HepG2 (cell line): ENCODE data around the gene SRRM3. TPM values are rescaled to one million over a fixed set of nuclear protein-coding genes. Genes with fewer than 3 reads are reported as not detected.

Experiments used
- AFF4 ChIP-seq: sonication (generic); formaldehyde crosslinking; IDR thresholded peaks from 2 replicates; pipeline ENCODE4 v1.4.0; 2020; ENCODE audit warnings: missing genetic modification reagents
- DMTF1 ChIP-seq: sonication (generic); formaldehyde crosslinking; IDR thresholded peaks from 2 replicates; pipeline ENCODE4 v1.4.0; 2020; ENCODE audit warnings: mild to moderate bottlenecking, missing genetic modification reagents
- KDM5A ChIP-seq: fragments of 200-600 bp; sonication (generic); IDR thresholded peaks from 2 replicates; pipeline ENCODE4 v1.7.0; 2018; ENCODE audit warnings: antibody characterized with exemption, mild to moderate bottlenecking, low read length, borderline replicate concordance
- PCBP2 ChIP-seq: fragments of 200-400 bp; formaldehyde crosslinking; optimal IDR thresholded peaks from 2 replicates; pipeline ENCODE3; 2018; ENCODE audit warnings: low read length, low read depth; ENCODE audit not compliant: poor library complexity, severe bottlenecking
- RNF219 ChIP-seq: sonication (generic); formaldehyde crosslinking; IDR thresholded peaks from 2 replicates; pipeline ENCODE4 v1.5.0; 2020; ENCODE audit warnings: mild to moderate bottlenecking, missing genetic modification reagents
- SNAI1 ChIP-seq: sonication (generic); formaldehyde crosslinking; IDR thresholded peaks from 2 replicates; pipeline ENCODE4 v1.5.0; 2020; ENCODE audit warnings: mild to moderate bottlenecking, missing genetic modification reagents, borderline replicate concordance
- STAG1 ChIP-seq: sonication (generic); formaldehyde crosslinking; IDR thresholded peaks from 2 replicates; pipeline ENCODE4 v1.4.0; 2020; ENCODE audit warnings: missing genetic modification reagents
- STAT5B ChIP-seq: sonication (generic); formaldehyde crosslinking; IDR thresholded peaks from 2 replicates; pipeline ENCODE4 v1.4.0; 2020; ENCODE audit warnings: missing genetic modification reagents
- TBP ChIP-seq: sonication (generic); formaldehyde crosslinking; IDR thresholded peaks from 2 replicates; pipeline ENCODE4 v1.5.0; 2020; ENCODE audit warnings: missing genetic modification reagents
- ZBTB4 ChIP-seq: sonication (generic); formaldehyde crosslinking; IDR thresholded peaks from 2 replicates; pipeline ENCODE4 v1.4.0; 2020; ENCODE audit warnings: missing genetic modification reagents, mild to moderate bottlenecking, borderline replicate concordance
- ZFX ChIP-seq: sonication (generic); formaldehyde crosslinking; IDR thresholded peaks from 2 replicates; pipeline ENCODE4 v1.4.0; 2020; ENCODE audit warnings: mild to moderate bottlenecking, low read depth, missing genetic modification reagents, moderate library complexity
- ZNF136 ChIP-seq: sonication (generic); formaldehyde crosslinking; IDR thresholded peaks from 2 replicates; pipeline ENCODE4 v1.8.1; 2022; ENCODE audit warnings: low read depth, mild to moderate bottlenecking, moderate library complexity, missing genetic modification reagents
- ZNF547 ChIP-seq: sonication (generic); formaldehyde crosslinking; IDR thresholded peaks from 2 replicates; pipeline ENCODE4 v1.5.1; 2020; ENCODE audit warnings: mild to moderate bottlenecking, missing genetic modification reagents
- ZNF891 ChIP-seq: sonication (generic); formaldehyde crosslinking; IDR thresholded peaks from 2 replicates; pipeline ENCODE4 v1.5.0; 2020; ENCODE audit warnings: mild to moderate bottlenecking, missing genetic modification reagents
- polyA plus RNA-seq, 8 experiments: library from polyadenylated mRNA; depleted of rRNA in 3 of 8; stranded (reverse) in 7 of 8; unstranded in 1 of 8; fragments of >200 nt; fragmentation: Illumina TruSeq in 4 of 8; extraction: Trizol in 4 of 8; gene quantifications; 2 replicates each; pipeline versions ENCODE4 v1.2.1 to v1.2.3, GENCODE V29; 2011 to 2016; ENCODE audit warnings: low read depth in 4 of 8, missing spikeins in 1 of 8, mixed read lengths in 1 of 8; ENCODE audit not compliant: insufficient read depth in 1 of 8
- total RNA-seq, 5 experiments: library from RNA; depleted of rRNA; stranded (reverse); fragments of >200 nt; fragmentation: Illumina TruSeq; extraction: Trizol; gene quantifications; 2 replicates each; pipeline ENCODE4 v1.2.3, GENCODE V29; 2016; ENCODE audit warnings: low read depth in 1 of 5

Gene SRRM3
- total and polyA plus RNA-seq, 2 of the 13 experiments (the other 11 are each of a cell fraction or from before 2014, with no cell fraction given): 0.13 to 0.54 TPM

- 0 out of 2 replicates have a peak, but pooled peaks have one; percentile 49 for TF ChIP-seq AFF4 (CRISPR knock-in tag)
- no peak for TF ChIP-seq DMTF1 (CRISPR knock-in tag)
- no peak for TF ChIP-seq ZBTB4 (CRISPR knock-in tag)
- peak; percentile 59 for TF ChIP-seq ZFX (CRISPR knock-in tag)
- TF ChIP-seq PCBP2: no peak
- TF ChIP-seq STAG1: peak; percentile 53
- peak; percentile 88 for TF ChIP-seq ZNF891 (CRISPR knock-in tag)
- peak; percentile 96 for TF ChIP-seq ZNF547 (CRISPR knock-in tag)
- TF ChIP-seq KDM5A: no peak
- no peak; the same call in 1 of the 2 replicates for TF ChIP-seq RNF219
- TF ChIP-seq TBP (CRISPR knock-in tag): no peak
- peak; percentile 98 for TF ChIP-seq STAT5B (CRISPR knock-in tag)
- TF ChIP-seq SNAI1 (CRISPR knock-in tag): no peak
- TF ChIP-seq ZNF136 (CRISPR knock-in tag): no peak
Observed at GRCh38 chr7:76201732-76202665, at the start of gene SRRM3 (continued).
